NCI-H187 treated with DMSO at 0.1 percent for 48 hours (cell line): ENCODE results near the gene PIK3CG.
"Not testable (repeated sequence)": the region's sequence is repeated elsewhere in the genome, so short reads cannot be mapped to it uniquely, and the experiment has no call there.

ENCODE experiments used
- DNase-seq: peaks from one replicate; lab custom pipeline; 2025; lab: John Stamatoyannopoulos, UW

PIK3CG gene

DNA sequence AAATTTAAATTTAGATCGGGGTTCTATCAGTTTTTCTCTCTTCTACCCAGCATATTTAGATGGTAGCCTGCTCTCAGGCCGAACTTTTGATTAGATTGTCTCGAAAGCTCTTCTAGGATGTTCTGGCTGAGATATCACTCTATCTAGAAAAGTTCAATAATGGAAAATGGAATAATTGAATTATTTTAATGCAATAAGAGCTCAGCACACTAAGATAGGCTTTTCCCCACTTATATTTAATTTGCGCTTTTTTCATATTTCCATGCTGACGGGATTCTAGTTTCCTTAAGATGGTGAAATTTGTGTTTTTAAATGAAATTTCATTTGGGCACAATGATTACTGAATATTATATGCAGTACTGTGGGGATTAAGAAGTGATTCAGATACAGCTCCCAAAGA is 73.7 kb downstream of the PIK3CG start:
- no peak for DNase-seq

GRCh38 chr7:106944035-106944665 is 79.1 kb downstream of the PIK3CG start:
- no peak for DNase-seq

GRCh38 chr7:106947244-106947728 is 82.2 kb downstream of the PIK3CG start:
- peak; percentile 64 for DNase-seq

GRCh38 chr7:106952001-106952657 is 87.0 kb downstream of the PIK3CG start:
- no peak for DNase-seq

DNA sequence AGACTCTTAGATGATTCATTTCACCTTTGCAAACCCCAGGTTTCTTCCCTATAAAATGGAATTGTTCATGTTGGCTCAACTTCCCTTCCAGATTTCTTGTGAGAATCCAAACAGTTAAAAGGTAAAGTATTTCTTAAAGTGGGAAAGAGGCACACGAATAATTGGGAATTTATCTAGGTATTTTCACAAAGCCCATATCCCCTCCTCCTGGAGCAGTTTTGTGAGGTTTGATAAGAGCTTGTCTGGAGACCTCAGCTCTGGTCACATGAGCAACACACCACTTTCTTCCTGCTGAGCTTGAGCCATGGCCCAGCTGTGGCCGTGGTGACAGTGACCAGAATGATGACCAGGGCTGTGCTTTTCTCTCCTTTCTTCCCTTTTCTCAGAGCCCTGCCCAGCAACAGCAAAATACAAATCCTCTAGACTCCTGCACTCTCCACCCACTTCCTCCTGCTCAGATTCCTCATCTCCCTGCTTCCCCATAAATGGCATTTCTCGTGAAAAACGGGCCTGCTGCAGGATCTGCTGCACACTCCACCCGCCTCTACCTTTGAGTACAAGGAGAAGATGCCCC is 87.7 kb downstream of the PIK3CG start:
- DNase-seq, result no peak

GRCh38 chr7:106954840-106955239 is 89.8 kb downstream of the PIK3CG start:
- DNase-seq, result no peak

GRCh38 chr7:106955857-106956256 is 90.8 kb downstream of the PIK3CG start:
- not testable (repeated sequence) for DNase-seq
